ENCODE results near the gene DDX10.

The DDX10 gene

GRCh38 chr11:108958368-108959104 lies 293.7 kb downstream of the DDX10 start:
- DNase-seq, result no peak

- DNase-seq, result no peak
Measured at GRCh38 chr11:108959105-108959761, 294.4 kb downstream of the DDX10 start.

- no peak for DNase-seq
Measured at GRCh38 chr11:108959874-108960273, 295.0 kb downstream of the DDX10 start.

GRCh38 chr11:108960501-108960900 lies 295.6 kb downstream of the DDX10 start:
- no peak for DNase-seq

- no peak for DNase-seq
Measured at GRCh38 chr11:108961095-108961494, 296.2 kb downstream of the DDX10 start.

- no peak for DNase-seq
Measured at GRCh38 chr11:108963118-108963517, 298.2 kb downstream of the DDX10 start.

- DNase-seq, result no peak
Measured at GRCh38 chr11:108965306-108966001, 300.6 kb downstream of the DDX10 start.

- DNase-seq, result no peak
Measured at GRCh38 chr11:108966206-108966605, 301.3 kb downstream of the DDX10 start.

GRCh38 chr11:108966978-108967377 lies 302.1 kb downstream of the DDX10 start:
- no peak for DNase-seq

- DNase-seq, result peak; percentile 27
Measured at GRCh38 chr11:108967571-108967970, 302.7 kb downstream of the DDX10 start.

GRCh38 chr11:108970221-108970991 lies 305.5 kb downstream of the DDX10 start:
- DNase-seq, result no peak

- DNase-seq, result no peak
Measured at GRCh38 chr11:108973402-108974162, 308.7 kb downstream of the DDX10 start.

- no peak for DNase-seq
Measured at GRCh38 chr11:108975026-108975425, 310.2 kb downstream of the DDX10 start.

- no peak for DNase-seq
Measured at GRCh38 chr11:108975641-108976071, 310.8 kb downstream of the DDX10 start.

GRCh38 chr11:108983636-108984420 lies 319.0 kb downstream of the DDX10 start:
- DNase-seq, result no peak

- no peak for DNase-seq
Measured at GRCh38 chr11:108984523-108984922, 319.7 kb downstream of the DDX10 start.

- no peak for DNase-seq
Measured at GRCh38 chr11:108985236-108985944, 320.5 kb downstream of the DDX10 start.

- DNase-seq, result no peak
Measured at GRCh38 chr11:108985945-108986279, 321.0 kb downstream of the DDX10 start.

All from DMS79 treated with DMSO at 0.1 percent for 48 hours (cell line).